NB4 (cell line): ENCODE results near the gene OR4E1.
"Not testable (repeated sequence)": the region's sequence is repeated elsewhere in the genome, so short reads cannot be mapped to it uniquely, and the experiment has no call there.

Source experiments
- DNase-seq: peaks from one replicate; pipeline ENCODE4 v3.0.0; 2010; ENCODE audit warnings: low read depth
- H3K4me3 ChIP-seq: one replicate; pipeline ENCODE4 v1.5.1; 2011; ENCODE audit warnings: mild to moderate bottlenecking, low read depth, low read length, moderate library complexity
- MYC ChIP-seq: IDR thresholded peaks from 2 replicates; pipeline ENCODE4 v1.6.1; 2011; ENCODE audit warnings: low read depth, low read length
- POLR2A ChIP-seq: IDR thresholded peaks from 2 replicates; pipeline ENCODE4 v1.6.1; 2011; ENCODE audit warnings: mild to moderate bottlenecking; ENCODE audit not compliant: insufficient read length; ENCODE audit errors: extremely low read depth
- TF ChIP-seq, protein P1 (sequence below): IDR thresholded peaks from 2 replicates; pipeline ENCODE4 v1.6.1; 2011; ENCODE audit warnings: low read depth, low read length
- TF ChIP-seq, protein P2 (sequence below): IDR thresholded peaks from one replicate; pipeline ENCODE4 v1.5.1; 2012; ENCODE audit warnings: low read depth, low read length

The OR4E1 gene

DNA sequence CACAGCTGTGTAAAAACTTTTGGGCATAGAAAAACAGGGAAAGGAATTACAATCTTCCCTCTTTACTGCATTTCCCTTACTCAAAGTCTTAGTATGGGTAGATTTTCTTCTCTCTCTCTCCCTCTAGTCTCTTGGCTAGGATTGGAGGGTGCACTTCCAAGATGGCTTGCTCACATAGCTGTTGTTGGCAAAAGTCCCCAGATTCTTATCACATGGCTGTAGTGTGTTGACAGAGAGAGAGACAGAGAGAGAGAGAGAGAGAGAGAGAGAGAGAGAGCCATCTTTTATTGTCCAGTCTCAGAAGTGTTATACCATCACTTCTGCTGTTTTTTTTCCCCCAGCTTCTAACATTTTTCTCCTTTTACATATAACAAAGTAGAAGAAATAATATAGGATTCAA, 26.2 kb downstream of the OR4E1 start:
- no peak for DNase-seq
- no peak overlapping the region for H3K4me3 ChIP-seq
- TF ChIP-seq POLR2A: no peak
- TF ChIP-seq, protein P1, sequence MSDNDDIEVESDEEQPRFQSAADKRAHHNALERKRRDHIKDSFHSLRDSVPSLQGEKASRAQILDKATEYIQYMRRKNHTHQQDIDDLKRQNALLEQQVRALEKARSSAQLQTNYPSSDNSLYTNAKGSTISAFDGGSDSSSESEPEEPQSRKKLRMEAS: no peak
- no peak for TF ChIP-seq MYC
- TF ChIP-seq, protein P2, sequence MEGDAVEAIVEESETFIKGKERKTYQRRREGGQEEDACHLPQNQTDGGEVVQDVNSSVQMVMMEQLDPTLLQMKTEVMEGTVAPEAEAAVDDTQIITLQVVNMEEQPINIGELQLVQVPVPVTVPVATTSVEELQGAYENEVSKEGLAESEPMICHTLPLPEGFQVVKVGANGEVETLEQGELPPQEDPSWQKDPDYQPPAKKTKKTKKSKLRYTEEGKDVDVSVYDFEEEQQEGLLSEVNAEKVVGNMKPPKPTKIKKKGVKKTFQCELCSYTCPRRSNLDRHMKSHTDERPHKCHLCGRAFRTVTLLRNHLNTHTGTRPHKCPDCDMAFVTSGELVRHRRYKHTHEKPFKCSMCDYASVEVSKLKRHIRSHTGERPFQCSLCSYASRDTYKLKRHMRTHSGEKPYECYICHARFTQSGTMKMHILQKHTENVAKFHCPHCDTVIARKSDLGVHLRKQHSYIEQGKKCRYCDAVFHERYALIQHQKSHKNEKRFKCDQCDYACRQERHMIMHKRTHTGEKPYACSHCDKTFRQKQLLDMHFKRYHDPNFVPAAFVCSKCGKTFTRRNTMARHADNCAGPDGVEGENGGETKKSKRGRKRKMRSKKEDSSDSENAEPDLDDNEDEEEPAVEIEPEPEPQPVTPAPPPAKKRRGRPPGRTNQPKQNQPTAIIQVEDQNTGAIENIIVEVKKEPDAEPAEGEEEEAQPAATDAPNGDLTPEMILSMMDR: no peak

DNA sequence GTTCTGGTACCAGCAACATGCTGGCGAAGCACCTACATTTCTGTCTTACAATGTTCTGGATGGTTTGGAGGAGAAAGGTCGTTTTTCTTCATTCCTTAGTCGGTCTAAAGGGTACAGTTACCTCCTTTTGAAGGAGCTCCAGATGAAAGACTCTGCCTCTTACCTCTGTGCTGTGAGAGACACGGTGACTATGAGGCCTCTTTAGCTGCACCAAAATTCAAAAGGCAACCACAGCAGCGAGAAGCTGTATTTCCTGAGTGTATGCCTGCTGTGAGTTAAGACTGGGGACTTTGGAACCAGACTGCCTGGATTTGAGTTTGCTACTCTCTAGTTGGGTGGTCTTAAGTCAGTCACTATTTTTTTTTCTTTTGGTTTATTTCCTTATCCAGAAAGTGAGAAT, 30.2 kb downstream of the OR4E1 start:
- DNase-seq: no peak
- H3K4me3 ChIP-seq: no peak overlapping the region
- TF ChIP-seq POLR2A: no peak
- TF ChIP-seq, protein P2: no peak

DNA sequence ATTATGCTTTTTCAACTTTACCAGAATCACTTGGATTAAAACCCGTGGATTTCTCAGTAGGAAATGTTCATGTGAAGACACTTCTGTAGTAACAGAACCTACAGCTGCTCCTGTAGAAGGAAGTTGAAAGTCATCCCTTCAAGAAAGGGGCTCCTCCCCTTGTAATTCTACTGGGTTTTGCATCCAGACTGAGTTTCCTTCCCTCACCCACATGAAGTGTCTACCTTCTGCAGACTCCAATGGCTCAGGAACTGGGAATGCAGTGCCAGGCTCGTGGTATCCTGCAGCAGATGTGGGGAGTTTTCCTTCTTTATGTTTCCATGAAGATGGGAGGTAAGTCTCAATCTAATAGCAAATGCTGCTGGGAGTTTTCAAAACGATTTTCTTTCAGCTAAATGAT, 30.9 kb downstream of the OR4E1 start:
- no peak for DNase-seq
- H3K4me3 ChIP-seq: no peak overlapping the region
- TF ChIP-seq POLR2A: no peak
- TF ChIP-seq MYC: no peak
- TF ChIP-seq, protein P2: no peak
- TF ChIP-seq, protein P1: no peak

DNA sequence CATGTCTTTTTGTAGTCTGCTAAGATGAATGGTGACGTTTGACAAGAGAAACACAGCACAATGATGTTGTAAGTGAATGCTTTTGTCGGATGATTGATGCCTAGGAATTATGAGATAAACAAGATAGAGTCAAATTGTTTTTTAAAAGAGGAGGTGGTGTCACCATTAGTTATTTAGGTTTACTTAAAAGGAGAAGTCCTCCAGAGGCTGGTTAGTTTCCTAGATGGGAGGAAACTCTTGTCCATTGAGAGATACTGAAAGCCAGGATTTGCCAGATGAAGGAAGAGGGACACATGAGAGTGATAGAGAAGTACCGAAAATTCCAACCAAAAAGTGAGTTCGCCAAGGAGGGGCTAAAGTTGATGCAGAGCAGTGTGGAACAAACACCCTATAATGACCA, 38.8 kb downstream of the OR4E1 start, which contains the start of gene OR10G2:
Gene OR10G2, minus strand, starts transcription at position 101 of the 400 bp plus-strand sequence. Its CDS starts 98 bp downstream, at position 3.
- H3K4me3 ChIP-seq: no peak within 1 kb of the TSS
- TF ChIP-seq, protein P2: no peak
- TF ChIP-seq, protein P1: no peak
- TF ChIP-seq POLR2A (no peak), MYC (no peak)
- no peak for DNase-seq

DNA sequence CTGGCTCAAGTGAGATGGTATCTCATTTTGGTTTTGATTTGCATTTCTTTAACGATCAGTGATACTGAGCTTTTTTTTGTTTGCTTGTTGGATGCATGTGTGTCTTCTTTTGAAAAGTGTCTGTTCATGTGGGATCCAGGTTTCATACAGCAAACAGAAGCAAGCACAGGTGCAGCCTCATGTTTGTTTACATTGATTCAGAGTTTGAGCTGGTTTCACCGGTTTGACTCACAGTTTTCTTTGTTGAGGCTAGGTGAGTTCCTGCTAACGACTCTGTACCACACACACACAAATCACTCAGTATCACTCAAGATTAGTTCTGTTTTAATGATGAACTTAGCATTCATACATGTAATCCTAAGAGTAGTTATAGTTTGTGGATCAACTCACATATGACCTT, 42.5 kb downstream of the OR4E1 start:
- no peak for DNase-seq
- TF ChIP-seq POLR2A (no peak), MYC (no peak)
- TF ChIP-seq, protein P1: no peak
- TF ChIP-seq, protein P2: no peak
- H3K4me3 ChIP-seq: no peak overlapping the region

DNA sequence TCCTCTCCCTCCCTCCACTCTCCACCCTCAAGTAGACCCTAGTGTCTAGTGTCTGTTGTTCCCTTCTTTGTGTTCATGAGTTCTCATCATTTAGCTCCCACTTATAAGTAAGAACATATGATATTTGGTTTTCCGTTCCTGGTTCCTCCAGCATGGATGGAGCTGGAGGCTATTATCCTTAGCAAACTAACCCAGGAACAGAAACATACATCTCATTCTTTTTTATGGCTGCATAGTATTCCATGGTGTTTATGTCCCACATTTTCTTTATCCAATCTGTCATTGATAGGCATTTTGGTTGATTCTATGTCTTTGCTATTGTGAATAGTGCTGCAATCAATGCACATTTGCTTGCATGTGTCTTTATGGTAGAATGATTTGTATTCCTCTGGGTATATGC, 43.1 kb downstream of the OR4E1 start:
- H3K4me3 ChIP-seq, DNase-seq: not testable (repeated sequence)
